Measurements from ENCODE around the gene CRHR1. TPM values are rescaled to one million over a fixed set of nuclear protein-coding genes. Genes with fewer than 3 reads are reported as not detected.

The CRHR1 gene
- total RNA-seq, 6 donors from 2014 or later = not detected

GRCh38 chr17:45752246-45752645 lies 31.9 kb upstream of the CRHR1 start:
- no peaks in the 10 kb centered on the region for H3K27me3 ChIP-seq
- no peak overlapping the region for H3K4me3 ChIP-seq
- WGBS, 2 donors = 72 to 74% methylated on average over 9 of the region's 9 CpGs
- H3K9me3 ChIP-seq = no peaks in the 10 kb centered on the region
- TF ChIP-seq CTCF (IDR thresholded peaks at IDR 0.05) = no peak
- TF ChIP-seq POLR2AphosphoS5 (IDR thresholded peaks at IDR 0.05) = no peak
- no peak for TF ChIP-seq EP300 (IDR thresholded peaks at IDR 0.05)
- TF ChIP-seq POLR2A (IDR thresholded peaks at IDR 0.05) = no peak
- H3K4me1 ChIP-seq = no peaks in the 10 kb centered on the region
- no peak for DNase-seq
- H3K36me3 ChIP-seq = no peaks in the 10 kb centered on the region
- ATAC-seq (ENCODE audit: low FRiP score in 2 of 2) = no peak
- no peak overlapping the region for H3K27ac ChIP-seq

DNA sequence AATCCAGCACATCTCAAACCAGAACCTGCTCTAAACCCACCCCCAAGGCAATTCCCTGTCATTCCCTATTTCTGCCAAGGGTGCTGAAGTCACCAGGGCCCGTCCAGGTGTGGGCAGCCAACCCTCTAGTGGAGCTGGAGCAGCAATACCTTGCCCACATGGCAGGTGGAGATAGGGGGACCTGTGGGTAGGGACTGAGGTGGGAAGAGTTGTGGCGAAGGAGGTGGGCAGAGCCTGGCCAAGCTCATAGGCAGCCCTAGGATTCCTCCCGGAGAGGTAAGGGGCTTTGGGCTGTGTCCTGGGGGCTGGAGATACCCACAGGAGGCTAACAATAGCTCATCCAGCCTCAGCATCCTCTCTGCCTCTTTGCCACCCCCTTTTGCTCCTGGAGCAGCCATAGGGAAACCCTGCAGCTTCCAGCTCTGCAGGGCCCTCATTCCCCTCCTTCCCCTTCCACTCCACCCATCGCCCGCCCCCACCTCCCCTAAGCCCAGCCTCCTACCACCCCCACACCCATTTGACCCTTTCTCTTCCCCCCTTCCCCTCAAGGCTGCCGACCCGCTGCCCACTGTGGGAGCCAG lies 30.4 kb upstream of the CRHR1 start:
- WGBS, 2 donors = 53 to 58% methylated on average over 5 to 6 of the region's 7 CpGs
- DNase-seq (peak in 1 of 2 donors; percentile 43), ATAC-seq (ENCODE audit: low FRiP score in 2 of 2) (no peak)
- no peaks in the 10 kb centered on the region for H3K9me3 ChIP-seq
- H3K36me3 ChIP-seq = no peaks in the 10 kb centered on the region
- H3K27me3 ChIP-seq = no peaks in the 10 kb centered on the region
- H3K4me1 ChIP-seq = no peaks in the 10 kb centered on the region
- no peak overlapping the region for H3K4me3 ChIP-seq
- no peak overlapping the region for H3K27ac ChIP-seq
- TF ChIP-seq CTCF (IDR thresholded peaks at IDR 0.05) (no peak), EP300 (IDR thresholded peaks at IDR 0.05) (no peak), POLR2A (IDR thresholded peaks at IDR 0.05) (no peak), POLR2AphosphoS5 (IDR thresholded peaks at IDR 0.05) (no peak)

DNA sequence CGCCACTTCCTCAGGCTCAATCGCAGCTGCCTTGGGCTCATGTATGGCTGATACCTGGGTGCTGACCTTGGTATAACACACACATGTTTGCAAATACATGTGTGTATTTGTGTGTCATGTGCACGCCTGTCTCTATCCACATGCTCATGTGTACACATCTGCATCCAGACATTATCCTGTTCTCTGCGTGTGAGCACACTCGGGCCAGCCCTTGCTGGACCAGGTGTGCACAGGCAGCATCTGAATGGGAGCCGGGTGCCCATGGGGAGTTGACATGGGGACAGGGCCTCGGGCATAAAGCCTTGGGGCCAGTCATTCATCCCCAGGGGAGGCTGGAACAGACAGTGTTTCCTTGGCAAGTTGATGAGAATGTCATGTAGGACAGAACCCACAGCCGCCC lies 29.1 kb upstream of the CRHR1 start:
- Histone ChIP-seq H3K36me3 (no peaks in the 10 kb centered on the region), H3K9me3 (no peaks in the 10 kb centered on the region), H3K4me3 (no peak overlapping the region), H3K27me3 (no peaks in the 10 kb centered on the region), H3K4me1 (no peaks in the 10 kb centered on the region), H3K27ac (no peak overlapping the region)
- WGBS, 2 donors = 90% methylated on average over 5 to 8 of the region's 8 CpGs
- DNase-seq (no peak), ATAC-seq (ENCODE audit: low FRiP score in 2 of 2) (no peak)
- no peak for TF ChIP-seq EP300 (IDR thresholded peaks at IDR 0.05)
- TF ChIP-seq POLR2A (IDR thresholded peaks at IDR 0.05) = no peak
- no peak for TF ChIP-seq POLR2AphosphoS5 (IDR thresholded peaks at IDR 0.05)
- TF ChIP-seq CTCF (IDR thresholded peaks at IDR 0.05) = no peak

GRCh38 chr17:45756266-45756991 lies 27.7 kb upstream of the CRHR1 start:
- 53 to 60% methylated on average over 10 to 11 of the region's 12 CpGs for WGBS, 2 donors
- Histone ChIP-seq H3K27me3 (no peaks in the 10 kb centered on the region), H3K4me3 (no peak overlapping the region), H3K4me1 (no peaks in the 10 kb centered on the region), H3K36me3 (no peaks in the 10 kb centered on the region), H3K9me3 (no peaks in the 10 kb centered on the region), H3K27ac (no peak overlapping the region)
- no peak for TF ChIP-seq EP300 (IDR thresholded peaks at IDR 0.05)
- no peak for TF ChIP-seq POLR2AphosphoS5 (IDR thresholded peaks at IDR 0.05)
- no peak for TF ChIP-seq CTCF (IDR thresholded peaks at IDR 0.05)
- TF ChIP-seq POLR2A (IDR thresholded peaks at IDR 0.05) = no peak
- DNase-seq (no peak), ATAC-seq (ENCODE audit: low FRiP score in 2 of 2) (no peak)

Measured in upper lobe of left lung (tissue), 6 donors.